ENCODE data around the gene FRMD3.

The FRMD3 gene

DNA sequence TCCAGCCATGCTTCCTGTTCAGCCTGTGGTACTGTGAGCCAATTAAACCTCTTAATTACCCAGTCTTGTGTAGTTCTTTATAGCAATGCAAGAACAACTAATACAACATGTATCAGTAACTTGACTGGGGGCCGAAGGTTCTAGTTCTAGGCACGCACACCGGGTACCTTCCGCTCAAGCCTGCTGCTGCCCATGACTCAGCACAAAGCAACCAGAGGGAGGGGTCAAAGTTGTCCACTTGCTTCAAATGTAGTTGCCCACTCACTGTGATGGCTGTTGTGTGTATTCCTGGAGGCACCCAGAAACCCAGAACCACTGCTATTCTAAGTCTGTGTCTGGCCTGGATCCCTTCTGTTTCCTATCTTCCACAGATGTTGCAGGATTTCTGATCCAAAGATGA, 222.6 kb downstream of the FRMD3 start:
- DNase-seq (ENCODE audit: low spot score), result no peak

DNA sequence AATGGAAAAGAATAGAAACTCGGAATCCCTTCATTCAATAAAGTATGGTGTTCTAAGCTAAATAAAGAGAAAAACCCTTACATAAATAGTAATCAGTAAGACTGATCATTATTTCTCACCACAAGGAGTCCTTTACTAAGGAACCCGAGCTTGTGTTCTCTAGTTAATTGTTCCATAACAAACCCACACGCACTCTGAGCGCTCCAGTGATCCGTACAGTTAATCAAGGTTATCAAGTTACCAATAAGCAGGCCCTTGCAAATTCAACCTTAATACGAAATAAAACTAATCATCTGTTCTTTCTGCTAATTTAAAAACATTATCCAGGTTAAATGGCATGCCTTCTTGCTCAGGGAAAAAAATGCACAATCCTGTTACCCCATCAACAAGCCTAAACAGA, 224.4 kb downstream of the FRMD3 start:
- no peak for DNase-seq (ENCODE audit: low spot score)
- TF ChIP-seq, protein P1, sequence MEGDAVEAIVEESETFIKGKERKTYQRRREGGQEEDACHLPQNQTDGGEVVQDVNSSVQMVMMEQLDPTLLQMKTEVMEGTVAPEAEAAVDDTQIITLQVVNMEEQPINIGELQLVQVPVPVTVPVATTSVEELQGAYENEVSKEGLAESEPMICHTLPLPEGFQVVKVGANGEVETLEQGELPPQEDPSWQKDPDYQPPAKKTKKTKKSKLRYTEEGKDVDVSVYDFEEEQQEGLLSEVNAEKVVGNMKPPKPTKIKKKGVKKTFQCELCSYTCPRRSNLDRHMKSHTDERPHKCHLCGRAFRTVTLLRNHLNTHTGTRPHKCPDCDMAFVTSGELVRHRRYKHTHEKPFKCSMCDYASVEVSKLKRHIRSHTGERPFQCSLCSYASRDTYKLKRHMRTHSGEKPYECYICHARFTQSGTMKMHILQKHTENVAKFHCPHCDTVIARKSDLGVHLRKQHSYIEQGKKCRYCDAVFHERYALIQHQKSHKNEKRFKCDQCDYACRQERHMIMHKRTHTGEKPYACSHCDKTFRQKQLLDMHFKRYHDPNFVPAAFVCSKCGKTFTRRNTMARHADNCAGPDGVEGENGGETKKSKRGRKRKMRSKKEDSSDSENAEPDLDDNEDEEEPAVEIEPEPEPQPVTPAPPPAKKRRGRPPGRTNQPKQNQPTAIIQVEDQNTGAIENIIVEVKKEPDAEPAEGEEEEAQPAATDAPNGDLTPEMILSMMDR (IDR thresholded peaks at IDR 0.05; ENCODE audit: extremely low read depth, missing control alignments), result no peak

More for the DNA sequence above, 222.6 kb downstream of the FRMD3 start:
- TF ChIP-seq, protein P1 (IDR thresholded peaks at IDR 0.05; ENCODE audit: extremely low read depth, missing control alignments), result no peak

DNA sequence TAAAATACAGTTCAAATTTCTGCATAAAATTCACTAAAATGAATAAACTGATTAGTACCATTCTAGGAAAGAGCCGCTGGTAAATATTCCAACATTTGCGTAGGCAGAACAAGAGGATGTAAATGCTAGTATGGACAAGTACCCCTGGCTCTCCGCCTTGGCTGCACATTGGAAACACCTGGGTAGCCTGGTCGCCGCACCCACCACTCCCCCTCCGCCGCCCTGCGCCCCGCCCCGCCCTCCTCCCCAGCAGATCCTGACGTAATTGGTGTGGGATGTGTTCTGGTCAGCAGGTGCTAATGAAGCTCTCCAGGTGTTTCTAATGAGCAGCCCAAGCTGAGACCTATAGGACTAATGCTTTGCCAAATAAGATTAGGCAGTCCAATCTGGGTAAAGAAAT, 225.7 kb downstream of the FRMD3 start:
- TF ChIP-seq, protein P1 (IDR thresholded peaks at IDR 0.05; ENCODE audit: extremely low read depth, missing control alignments), result no peak

DNA sequence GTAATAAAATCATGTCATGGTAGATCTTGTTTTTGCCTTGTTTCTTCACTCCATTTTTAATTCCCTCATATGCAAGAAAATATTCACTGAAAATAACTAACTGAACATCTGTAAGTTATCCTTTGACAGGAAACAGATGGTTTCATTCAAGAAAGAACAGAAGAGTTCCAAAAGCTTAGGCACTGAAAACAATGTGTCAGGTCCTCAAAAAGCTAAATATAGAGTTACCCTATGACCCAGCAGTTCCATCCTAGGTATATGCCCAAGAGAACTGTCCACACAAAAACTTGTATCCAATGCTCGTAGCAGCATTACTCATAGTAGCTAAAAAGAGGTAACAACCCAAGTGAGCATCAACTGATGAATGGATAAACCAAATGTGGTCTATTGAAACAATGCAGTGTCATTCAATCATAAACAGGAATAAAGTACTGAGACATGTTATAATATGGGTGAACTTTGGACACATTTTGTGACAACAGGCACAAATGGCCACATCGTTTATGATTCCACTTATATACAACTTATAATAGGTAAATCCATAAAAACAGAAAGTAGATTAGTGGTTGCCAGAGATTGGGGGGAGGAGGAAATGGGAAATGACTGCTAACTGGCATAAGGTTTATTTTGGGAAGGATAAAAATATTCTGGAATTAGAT, 231.0 kb downstream of the FRMD3 start:
- DNase-seq (ENCODE audit: low spot score), result no peak
- TF ChIP-seq, protein P1 (IDR thresholded peaks at IDR 0.05; ENCODE audit: extremely low read depth, missing control alignments), result no peak

More for the DNA sequence above, 225.7 kb downstream of the FRMD3 start:
- no peak for DNase-seq (ENCODE audit: low spot score)

DNA sequence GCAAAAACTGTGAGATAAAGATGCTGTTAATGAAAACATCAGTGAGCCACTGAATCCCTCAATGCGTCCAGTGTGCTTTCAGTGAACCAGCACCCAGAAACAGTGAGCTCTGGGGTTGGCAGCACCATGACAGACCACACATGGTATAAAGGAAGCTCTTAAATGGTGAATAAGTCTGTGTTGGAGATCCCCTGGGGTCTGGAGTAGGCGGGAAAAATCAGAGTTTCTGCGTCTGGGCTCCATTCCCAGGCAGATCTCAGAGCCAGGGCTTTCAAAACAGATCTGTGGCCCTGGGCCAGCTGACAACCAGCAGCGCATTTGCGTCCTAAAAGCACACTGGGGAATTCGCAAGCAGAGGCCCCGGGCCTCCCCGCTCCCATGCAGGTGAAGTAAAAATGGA, 233.5 kb downstream of the FRMD3 start:
- DNase-seq (ENCODE audit: low spot score), result no peak
- TF ChIP-seq, protein P1 (IDR thresholded peaks at IDR 0.05; ENCODE audit: extremely low read depth, missing control alignments), result no peak

DNA sequence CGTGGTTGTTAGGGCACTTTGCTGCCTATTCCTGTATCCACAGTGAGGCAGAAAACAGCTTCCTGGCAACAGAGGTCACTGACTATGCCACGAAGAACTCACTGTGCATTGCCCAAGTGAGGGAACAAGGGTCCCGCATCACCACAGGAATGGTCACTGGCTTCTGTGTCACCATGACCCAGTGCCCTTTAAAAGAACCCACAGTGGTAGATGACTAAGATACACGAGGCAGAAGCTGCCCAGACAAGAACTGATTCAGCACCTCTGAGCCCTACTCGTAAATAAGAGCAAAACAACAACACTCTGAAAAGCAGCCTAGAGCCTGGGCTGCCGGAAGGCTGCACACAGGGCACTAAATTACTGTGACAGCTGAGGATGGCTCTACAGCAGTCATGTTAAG, 238.6 kb downstream of the FRMD3 start:
- no peak for DNase-seq (ENCODE audit: low spot score)
- TF ChIP-seq, protein P1 (IDR thresholded peaks at IDR 0.05; ENCODE audit: extremely low read depth, missing control alignments), result no peak

DNA sequence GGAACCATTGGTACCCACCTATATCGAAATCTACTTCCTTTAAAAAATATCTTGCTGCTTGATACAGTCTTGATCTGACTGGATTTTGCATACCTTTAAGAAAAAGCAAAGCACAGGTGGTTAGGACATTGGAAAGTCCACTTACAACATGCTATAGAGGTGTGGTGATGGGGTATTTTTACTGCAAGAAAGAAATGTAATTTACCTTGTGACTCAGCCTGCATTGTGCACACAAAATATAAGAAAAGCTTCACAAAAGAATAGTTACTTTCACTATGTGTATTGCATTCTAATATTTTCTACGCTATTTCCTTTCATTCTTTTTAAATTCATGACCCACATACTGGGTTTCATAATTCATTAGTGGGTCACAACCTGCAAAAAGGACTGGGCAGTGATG, 239.1 kb downstream of the FRMD3 start:
- no peak for DNase-seq (ENCODE audit: low spot score)
- TF ChIP-seq, protein P1 (IDR thresholded peaks at IDR 0.05; ENCODE audit: extremely low read depth, missing control alignments), result no peak

Measured in GM20000 (cell line).